Measurements from ENCODE around the gene RNF5.
A peak's percentile ranks its signal among the peaks of the same experiment; 100 is the strongest.
"Not testable (repeated sequence)": the region's sequence is repeated elsewhere in the genome, so short reads cannot be mapped to it uniquely, and the experiment has no call there.

RNF5 gene

DNA sequence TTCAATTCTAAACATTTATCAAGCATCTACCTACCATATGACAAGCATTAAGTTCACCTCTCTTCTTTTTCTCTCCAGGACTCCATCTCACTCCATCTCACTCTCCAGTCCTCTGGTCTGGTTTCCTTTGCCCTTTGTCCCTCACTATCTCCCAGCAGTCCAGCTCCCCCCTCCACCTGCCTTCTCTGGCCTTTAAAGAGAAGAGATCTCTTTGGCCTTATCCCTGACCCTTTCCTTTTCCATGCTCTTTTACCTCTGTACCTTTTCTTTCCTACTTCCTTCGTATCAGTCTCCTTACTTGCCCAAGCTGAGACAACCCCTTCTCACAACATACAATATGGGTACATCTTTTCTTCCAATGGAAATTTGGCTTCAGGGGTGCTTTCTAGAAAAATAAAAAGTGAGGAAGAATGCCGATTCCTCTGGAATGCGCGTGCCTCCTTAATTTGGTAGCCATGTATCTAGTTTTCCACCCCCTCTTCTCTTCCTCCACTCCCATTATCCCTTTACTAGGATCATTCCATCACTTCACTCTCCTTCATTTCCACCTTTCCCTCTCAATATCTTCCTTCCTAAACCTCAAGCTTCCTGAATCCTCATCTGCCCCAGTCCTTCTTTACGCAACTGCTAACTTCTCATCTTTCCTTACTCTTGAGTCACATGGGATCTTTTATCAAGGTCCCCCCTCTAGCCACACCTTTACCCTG, 1.6 kb upstream of the RNF5 start:
- peak; percentile 69 for DNase-seq

GRCh38 chr6:32177183-32177787, 920 bp upstream of the RNF5 start:
- peak; percentile 88 for DNase-seq

- DNase-seq: peak; percentile 60
Observed at GRCh38 chr6:32178547-32179440, 589 bp downstream of the RNF5 start.

DNA sequence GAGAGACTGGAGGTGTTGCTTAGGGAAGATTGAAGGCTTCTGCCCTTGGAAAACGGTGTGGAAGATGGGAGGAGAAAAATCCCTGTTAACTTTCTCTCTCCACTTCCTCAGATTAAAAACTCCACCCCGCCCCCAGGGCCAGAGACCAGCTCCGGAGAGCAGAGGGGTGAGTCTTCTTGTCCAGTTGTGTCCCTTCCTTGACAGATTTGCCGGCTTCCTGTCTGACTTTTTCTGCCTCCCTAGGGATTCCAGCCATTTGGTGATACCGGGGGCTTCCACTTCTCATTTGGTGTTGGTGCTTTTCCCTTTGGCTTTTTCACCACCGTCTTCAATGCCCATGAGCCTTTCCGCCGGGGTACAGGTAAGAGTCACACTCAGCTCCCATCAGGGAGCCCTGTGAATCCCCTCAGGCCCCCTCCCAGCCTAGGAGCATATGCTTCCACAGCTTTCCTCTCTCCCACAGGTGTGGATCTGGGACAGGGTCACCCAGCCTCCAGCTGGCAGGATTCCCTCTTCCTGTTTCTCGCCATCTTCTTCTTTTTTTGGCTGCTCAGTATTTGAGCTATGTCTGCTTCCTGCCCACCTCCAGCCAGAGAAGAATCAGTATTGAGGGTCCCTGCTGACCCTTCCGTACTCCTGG, 1.7 kb downstream of the RNF5 start:
- DNase-seq: no peak

DNA sequence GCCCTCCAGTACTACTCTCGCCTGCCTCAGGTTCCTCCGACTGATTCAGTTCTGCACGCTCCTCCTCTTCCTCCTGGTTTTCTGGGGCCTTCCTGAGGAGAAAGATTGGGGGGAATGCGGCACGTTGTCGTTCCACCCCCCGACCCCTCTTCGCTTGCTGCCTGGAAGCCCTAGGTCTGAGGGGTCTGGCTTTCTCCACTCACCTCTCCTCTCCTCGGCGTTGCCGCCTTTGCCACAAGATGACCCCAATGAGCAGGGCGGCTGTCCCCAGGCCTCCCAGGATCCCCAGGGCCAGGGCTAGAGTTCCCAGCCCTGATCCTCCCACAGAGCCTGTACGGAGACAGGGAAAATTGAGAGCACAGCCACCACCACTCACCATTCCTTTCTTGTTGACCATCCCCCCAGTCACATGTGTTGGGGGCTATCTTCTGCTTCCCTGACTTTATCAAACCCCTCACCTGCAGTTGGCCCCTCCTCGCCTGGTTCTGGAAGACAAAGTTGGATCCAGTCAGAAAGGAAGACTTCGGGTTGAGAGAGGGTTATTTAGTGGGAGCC, 3.0 kb downstream of the RNF5 start:
- no peak for DNase-seq

DNA sequence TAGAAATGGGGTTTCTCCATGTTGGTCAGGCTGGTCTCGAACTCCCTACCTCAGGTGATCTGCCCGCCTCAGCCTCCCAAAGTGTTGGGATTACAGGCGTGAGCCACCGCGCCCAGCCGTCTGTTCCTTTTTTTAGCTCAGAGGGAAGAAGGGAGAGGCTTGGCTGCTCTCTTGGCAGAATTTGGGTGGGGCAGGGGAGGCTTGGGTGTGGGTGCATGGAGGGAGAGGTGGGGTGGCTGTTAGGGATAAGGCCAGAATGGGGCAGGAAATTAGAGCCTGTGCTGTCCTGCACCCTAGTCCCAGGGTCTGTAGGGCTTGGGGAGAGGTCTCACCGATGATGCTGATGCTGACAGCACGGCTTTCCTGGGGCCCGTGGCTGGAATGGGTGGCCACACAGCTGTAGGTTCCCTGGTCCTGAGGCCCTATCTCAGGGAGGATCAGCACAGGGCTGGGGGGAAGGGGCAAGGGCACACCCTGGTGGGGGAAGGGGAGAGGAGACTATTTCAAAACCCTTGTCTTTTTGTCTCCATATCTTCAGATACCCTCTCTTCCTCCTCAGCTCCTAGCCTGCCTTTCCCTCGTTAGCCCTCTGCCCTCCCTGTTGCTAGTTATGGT, 3.8 kb downstream of the RNF5 start:
- DNase-seq: no peak

- no peak for DNase-seq
Observed at GRCh38 chr6:32182555-32182981, 4.4 kb downstream of the RNF5 start.

DNA sequence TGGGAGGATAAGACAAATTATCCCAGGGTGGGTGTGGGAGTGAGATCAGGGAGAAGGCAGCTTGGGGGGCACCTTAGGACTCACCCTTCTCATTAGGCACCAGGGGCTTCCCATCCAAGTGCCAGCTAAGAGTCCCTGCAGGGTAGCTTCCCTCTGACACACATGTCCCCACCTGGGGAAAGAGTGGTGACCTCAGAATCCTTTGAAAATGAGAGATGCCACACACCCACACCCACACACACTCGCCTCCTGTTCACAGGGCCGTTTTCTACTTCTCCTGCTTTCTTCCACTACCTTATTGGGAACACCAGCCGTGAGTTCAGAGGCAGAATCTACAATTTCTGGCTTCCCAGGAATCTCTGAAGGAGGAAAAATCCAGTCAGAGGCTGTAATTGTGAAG, 4.8 kb downstream of the RNF5 start:
- no peak for DNase-seq

- DNase-seq: no peak
Observed at GRCh38 chr6:32183483-32184083, 5.4 kb downstream of the RNF5 start.

- DNase-seq: no peak
Observed at GRCh38 chr6:32184084-32184640, 6.0 kb downstream of the RNF5 start, which contains the start of gene AGER. AGER (minus strand) TSS chr6:32184253; CDS start chr6:32184222, 31 bp downstream.

DNA sequence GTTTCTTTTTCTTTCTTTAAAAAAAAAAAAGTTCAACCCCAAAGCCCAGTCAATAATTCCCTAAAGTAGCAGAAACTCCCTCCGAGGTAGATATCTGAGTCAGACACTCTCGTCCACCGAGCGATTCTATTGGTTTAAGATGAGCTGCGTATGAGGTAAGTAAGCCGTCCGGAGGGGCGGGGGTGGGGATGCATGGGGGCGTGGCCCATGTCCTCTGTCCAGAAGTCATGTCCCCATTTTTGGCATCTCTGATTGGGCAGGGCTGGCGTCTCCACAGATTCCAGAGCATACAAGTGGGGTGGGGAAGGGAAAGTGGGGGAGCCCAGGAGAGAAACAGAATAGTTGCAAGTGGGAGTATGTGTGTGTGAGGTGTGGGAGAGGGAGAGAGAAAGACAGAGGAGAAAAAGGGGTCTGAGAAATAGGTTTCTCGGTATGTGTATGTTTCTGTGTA, 7.5 kb downstream of the RNF5 start:
- DNase-seq: peak; percentile 58

- DNase-seq: not testable (repeated sequence)
Observed at GRCh38 chr6:32186151-32186840, 8.1 kb downstream of the RNF5 start.

DNA sequence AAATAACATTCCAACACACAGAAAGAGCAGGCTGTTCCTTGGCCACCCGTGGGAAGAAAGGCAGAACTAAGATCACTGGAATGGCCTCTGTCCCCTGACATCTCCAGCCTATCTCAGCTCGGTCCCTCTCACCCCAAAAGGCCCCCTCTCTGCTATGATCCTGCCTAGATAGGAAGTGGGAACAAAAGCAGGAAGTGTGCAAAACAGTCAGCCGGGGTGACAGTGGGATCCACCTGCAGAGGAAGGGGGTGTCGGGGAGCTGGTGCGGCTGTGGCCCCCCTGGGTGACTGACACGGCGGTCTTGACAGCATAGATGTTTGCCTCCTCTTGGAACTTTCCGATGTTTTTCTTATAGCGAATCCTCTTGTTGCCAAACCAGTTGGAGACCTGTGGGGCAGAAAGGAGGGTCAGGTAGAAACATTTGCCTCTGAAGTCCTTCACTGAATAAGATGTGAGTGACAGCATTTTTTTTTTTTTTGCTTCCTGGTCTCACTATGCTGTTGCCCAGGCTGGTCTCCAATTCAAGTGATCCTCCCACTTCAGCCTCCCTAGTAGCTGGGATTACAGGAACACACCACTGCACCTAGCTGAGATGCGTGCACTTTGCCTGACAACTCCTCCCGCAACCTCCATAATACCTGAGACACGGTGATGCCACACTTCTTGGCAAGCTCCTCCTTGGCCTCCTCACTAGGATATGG, 9.0 kb downstream of the RNF5 start:
- DNase-seq: peak; percentile 36

DNA sequence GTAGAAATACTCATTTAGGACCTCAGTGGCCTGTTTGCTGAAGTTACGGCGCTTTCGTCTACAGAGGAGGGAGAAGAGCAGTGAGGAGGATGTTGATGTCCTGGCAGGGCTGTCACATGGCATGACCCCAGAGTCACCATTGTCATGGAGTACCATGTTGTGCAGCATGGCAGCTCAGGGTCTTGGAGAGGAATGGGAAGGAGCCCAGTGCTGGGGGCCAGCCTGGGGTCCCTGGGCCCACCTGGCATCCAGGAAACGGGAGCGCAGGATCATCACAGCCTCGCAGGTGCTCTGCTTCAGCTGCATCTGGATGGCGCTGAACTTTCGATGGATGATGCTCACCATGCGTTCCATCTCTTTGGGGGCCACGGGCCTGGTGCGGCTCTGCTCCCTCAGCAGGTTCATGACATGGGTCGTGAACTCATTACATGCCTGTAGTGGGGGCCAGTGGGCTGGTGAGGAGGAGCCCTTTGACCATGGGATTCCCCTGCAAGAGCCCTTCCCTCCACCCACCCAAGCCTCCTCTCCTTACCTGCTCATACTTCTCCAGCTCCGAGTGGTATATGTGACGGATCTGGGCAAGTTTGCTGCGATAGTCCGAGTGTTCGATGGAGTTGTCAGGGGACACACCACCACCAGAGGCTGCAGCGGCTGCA, 9.6 kb downstream of the RNF5 start:
- DNase-seq: not testable (repeated sequence)

GRCh38 chr6:32188381-32189068, 10.3 kb downstream of the RNF5 start:
- DNase-seq: no peak

- no peak for DNase-seq
Observed at GRCh38 chr6:32189069-32189741, 11.0 kb downstream of the RNF5 start.

- no peak for DNase-seq
Observed at GRCh38 chr6:32189742-32190053, 11.5 kb downstream of the RNF5 start.

DNA sequence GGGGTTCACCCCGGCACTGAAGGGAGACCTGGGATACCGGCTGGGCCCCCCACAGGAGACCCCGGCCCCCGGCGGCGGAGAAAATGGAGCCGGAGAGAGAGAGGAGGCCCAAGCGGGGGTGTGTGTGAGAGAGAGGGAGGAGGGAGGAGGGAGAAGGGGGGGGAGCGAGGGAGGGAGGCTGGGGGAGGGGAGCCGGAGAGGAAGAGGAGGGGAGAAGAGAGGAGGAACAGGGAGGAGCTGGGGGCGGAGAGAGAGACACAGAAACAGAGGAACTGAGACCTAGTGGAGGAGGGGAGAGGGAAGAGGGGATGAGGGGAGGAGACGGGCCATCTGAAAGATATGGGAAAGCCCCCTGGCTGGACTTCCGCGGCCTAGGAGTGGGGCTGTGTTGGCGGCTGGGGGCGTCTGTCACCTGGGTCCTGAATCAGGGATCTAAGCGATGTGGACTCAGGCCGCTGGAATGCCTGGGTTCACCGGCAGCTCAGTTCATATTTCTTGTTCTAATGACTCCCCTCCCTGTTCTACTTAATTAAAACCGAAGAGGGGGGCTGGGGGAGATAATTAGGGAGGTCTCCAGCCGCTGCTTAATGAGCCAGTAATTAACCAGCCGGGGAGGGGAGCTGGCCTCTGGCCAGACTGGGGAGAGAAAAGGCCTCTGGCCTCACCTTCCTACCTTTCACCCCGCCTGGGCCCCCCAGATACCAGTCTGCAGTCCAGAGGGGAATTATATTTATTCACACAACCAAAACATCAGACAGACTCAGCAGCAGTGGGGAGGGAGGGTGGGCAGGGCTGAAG, 12.0 kb downstream of the RNF5 start, which contains the start of gene PBX2:
Gene PBX2 (minus strand): TSS at position 149 of the 798 bp plus-strand sequence. CDS start 287 bp downstream, outside the sequence.
- DNase-seq: peak; percentile 81
